CD4-positive, alpha-beta memory T cell (primary cell): ENCODE data around the gene RNF208. TPM values are rescaled to one million over a fixed set of nuclear protein-coding genes. Genes with fewer than 3 reads are reported as not detected.

Source experiments
- CTCF ChIA-PET: fragments of 350-600 bp; sonication (Branson Sonifier 250); formaldehyde crosslinking; loops from one replicate; lab custom pipeline; 2021; ENCODE audit warnings: inconsistent platforms; ENCODE audit not compliant: partially characterized antibody; lab: Charles Lee
- POLR2A ChIA-PET: fragments of 350-600 bp; sonication (Branson Sonifier 250); formaldehyde crosslinking; loops from one replicate; lab custom pipeline; 2021; ENCODE audit not compliant: partially characterized antibody; lab: Charles Lee
- DNase-seq, 5 donors: peaks; one replicate each; pipeline versions ENCODE4 v3.0.0 to v3.0.0-alpha.2; 2020 to 2022; ENCODE audit warnings: mixed read lengths in 1 of 5
- H3K27ac ChIP-seq: one replicate; pipeline ENCODE4 v1.7.0; 2013; ENCODE audit warnings: low read depth, low read length
- H3K27me3 ChIP-seq: 2 replicates; pipeline ENCODE4 v1.7.0; 2013; ENCODE audit warnings: mild to moderate bottlenecking, low read length, moderate library complexity; ENCODE audit not compliant: insufficient read depth
- H3K36me3 ChIP-seq: 2 replicates; pipeline ENCODE4 v1.7.0; 2013; ENCODE audit warnings: mild to moderate bottlenecking, low read length, moderate library complexity; ENCODE audit not compliant: insufficient read depth
- H3K4me1 ChIP-seq: 2 replicates; pipeline ENCODE4 v1.7.0; 2013; ENCODE audit warnings: mild to moderate bottlenecking, low read length, moderate library complexity; ENCODE audit not compliant: insufficient read depth
- H3K4me3 ChIP-seq, 2 donors: one replicate each; pipeline ENCODE4 v1.7.0; 2013; ENCODE audit warnings: low read length in 2 of 2, mild to moderate bottlenecking in 1 of 2
- H3K9me3 ChIP-seq, 2 donors: one replicate each; pipeline ENCODE4 v1.7.0; 2013; ENCODE audit warnings: low read length in 2 of 2, control low read depth in 1 of 2; ENCODE audit not compliant: control insufficient read depth in 1 of 2
- H3K27ac Mint-ChIP-seq, 7 donors: one replicate each; pipeline ENCODE4 v1.8.0; 2020 to 2021; ENCODE audit warnings: mixed read lengths in 7 of 7, mild to moderate bottlenecking in 6 of 7, inconsistent platforms in 3 of 7, moderate library complexity in 3 of 7
- H3K27me3 Mint-ChIP-seq, 2 donors: one replicate each; pipeline ENCODE4 v1.8.0; 2020 to 2021; ENCODE audit warnings: mixed read lengths in 2 of 2
- H3K36me3 Mint-ChIP-seq, 2 donors: one replicate each; pipeline ENCODE4 v1.8.0; 2020 to 2021; ENCODE audit warnings: mixed read lengths in 2 of 2, inconsistent platforms in 1 of 2, mild to moderate bottlenecking in 1 of 2
- H3K4me1 Mint-ChIP-seq, 4 donors: one replicate each; pipeline ENCODE4 v1.8.0; 2020 to 2021; ENCODE audit warnings: mixed read lengths in 4 of 4, mild to moderate bottlenecking in 1 of 4
- H3K4me3 Mint-ChIP-seq, 8 donors: one replicate each; pipeline ENCODE4 v1.8.0; 2020 to 2021; ENCODE audit warnings: mixed read lengths in 8 of 8, mild to moderate bottlenecking in 7 of 8, moderate library complexity in 6 of 8, inconsistent platforms in 3 of 8
- H3K9me3 Mint-ChIP-seq, 8 donors: one replicate each; pipeline ENCODE4 v1.8.0; 2020 to 2021; ENCODE audit warnings: mixed read lengths in 8 of 8, mild to moderate bottlenecking in 5 of 8, inconsistent platforms in 3 of 8, moderate library complexity in 1 of 8
- intact Hi-C: fragments of 100-400 bp; cut with micrococcal nuclease; formaldehyde crosslinking; loops from one replicate; pipeline ENCODE4 v1.15.1; 2023
- polyA plus RNA-seq, 2 donors: library from polyadenylated mRNA; unstranded; fragments of 300-500 nt; fragmentation: Illumina TruSeq; gene quantifications; one replicate each; pipeline ENCODE4 v1.2.3, GENCODE V29; 2021
- total RNA-seq, 2 experiments: library from RNA; stranded (reverse); gene quantifications; one replicate each; pipeline ENCODE4 v1.2.3, GENCODE V29; 2021

The RNF208 gene
- total and polyA plus RNA-seq, 4 experiments from 2014 or later: 0.64 to 1.3 TPM; not detected in 2

GRCh38 chr9:137190315-137190856 is 31.7 kb downstream of the RNF208 start:
- intact Hi-C loops: no loop called here
- peak overlapping the region; percentile 96 for H3K27ac ChIP-seq
- no peak overlapping the region for H3K4me3 ChIP-seq
- peak overlapping the region in 5 of 7 donors; percentile 73 to 91 (median 81) for H3K27ac Mint-ChIP-seq
- H3K36me3 ChIP-seq: peaks cover 12% of the 10 kb centered on the region
- CTCF ChIA-PET: interaction anchor here (1.0 to 2.0 kb wide), 3 partner anchors 7 to 94 kb away, joined by 3 to 7 read pairs (median 4); no protein-coding TSS in a partner anchor
- H3K4me3 Mint-ChIP-seq: peak overlapping the region in 6 of 8 donors; percentile 33 to 93 (median 58)
- peaks cover 16 to 49% (median 31%) of the 10 kb centered on the region in 4 donors for H3K4me1 Mint-ChIP-seq
- H3K27me3 ChIP-seq: no peaks in the 10 kb centered on the region
- H3K9me3 ChIP-seq: no peaks in the 10 kb centered on the region
- no peak for DNase-seq
- peaks cover 0 to 3% (median 0%) of the 10 kb centered on the region in 8 donors for H3K9me3 Mint-ChIP-seq
- POLR2A ChIA-PET: interaction anchor here (2.5 to 8.9 kb wide), 6 partner anchors 12 to 104 kb away, joined by 11 to 169 read pairs (median 20); partner anchors contain the start of genes MAN1B1, NDOR1, RNF208 and TMEM203
- H3K27me3 Mint-ChIP-seq: no peaks in the 10 kb centered on the region
- peaks cover 41% of the 10 kb centered on the region for H3K4me1 ChIP-seq
- peaks cover 0 to 16% of the 10 kb centered on the region in 2 donors for H3K36me3 Mint-ChIP-seq

GRCh38 chr9:137189297-137190295 is 32.4 kb downstream of the RNF208 start:
- Histone ChIP-seq H3K27ac (peak overlapping the region; percentile 96), H3K4me1 (peaks cover 41% of the 10 kb centered on the region), H3K4me3 (peak overlapping the region; percentile 81 to 90), H3K27me3 (no peaks in the 10 kb centered on the region), H3K9me3 (no peaks in the 10 kb centered on the region), H3K36me3 (peaks cover 14% of the 10 kb centered on the region)
- Mint-ChIP-seq H3K4me1 (peaks cover 16 to 52% (median 32%) of the 10 kb centered on the region in 4 donors), H3K4me3 (peak overlapping the region; percentile 90 to 95 (median 92)), H3K36me3 (peaks cover 0 to 16% of the 10 kb centered on the region in 2 donors), H3K27ac (peak overlapping the region; percentile 91 to 97 (median 95)), H3K27me3 (no peaks in the 10 kb centered on the region), H3K9me3 (peaks cover 0 to 3% (median 0%) of the 10 kb centered on the region in 8 donors)
- intact Hi-C loops: loop anchor here (1.0 to 2.0 kb wide), 2 partner anchors 47 to 103 kb away; partner anchors contain the start of gene MAN1B1
- DNase-seq: no peak
- ChIA-PET CTCF (interaction anchor here (0.7 to 3.8 kb wide), 14 partner anchors 8 to 94 kb away, joined by 3 to 15 read pairs (median 3); partner anchors contain the start of genes NELFB and TPRN), POLR2A (interaction anchor here (0.8 to 8.9 kb wide), 18 partner anchors 13 to 292 kb away, joined by 3 to 169 read pairs (median 10); partner anchors contain the start of genes CYSRT1, EXD3, MAN1B1 and NDOR1)

DNA sequence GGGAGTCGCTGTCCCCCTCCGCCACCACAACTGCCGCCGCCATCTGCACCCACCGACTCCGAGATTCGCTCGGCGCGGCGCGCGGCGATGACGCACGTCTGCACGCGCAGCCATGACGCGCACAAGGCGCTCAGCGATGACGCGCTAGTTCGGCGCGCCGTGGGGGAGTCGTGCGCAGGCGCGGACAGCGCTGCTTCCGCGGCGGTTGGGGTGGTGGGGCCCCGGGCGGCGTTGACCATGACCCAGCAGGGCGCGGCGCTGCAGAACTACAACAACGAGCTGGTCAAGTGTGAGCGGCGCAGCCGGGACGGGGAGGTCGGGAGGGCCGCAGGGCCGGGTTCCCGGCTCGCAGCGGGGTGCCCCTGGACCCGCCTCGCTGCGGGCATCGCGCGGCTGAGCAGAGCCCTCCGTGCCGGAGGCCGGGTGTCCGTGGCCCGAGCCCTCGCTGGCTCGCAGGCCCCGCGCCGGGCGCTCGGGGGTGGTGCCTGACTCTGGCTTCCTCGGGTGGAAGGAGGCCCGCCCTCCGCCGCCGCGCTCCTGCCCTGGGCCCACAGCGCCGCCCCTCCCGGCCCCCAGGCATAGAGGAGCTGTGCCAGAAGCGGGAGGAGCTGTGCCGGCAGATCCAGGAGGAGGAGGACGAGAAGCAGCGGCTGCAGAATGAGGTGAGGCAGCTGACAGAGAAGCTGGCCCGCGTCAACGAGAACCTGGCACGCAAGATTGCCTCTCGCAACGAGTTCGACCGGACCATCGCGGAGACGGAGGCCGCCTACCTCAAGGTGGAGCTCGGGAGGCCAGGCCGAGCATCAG is 33.3 kb downstream of the RNF208 start, which contains the start of the genes ANAPC2 and SSNA1:
Gene ANAPC2 (minus strand): TSS at position 71 of the 807 bp plus-strand sequence. CDS start 28 bp downstream, at position 43.
Gene SSNA1 (plus strand): TSS at position 187 of the 807 bp plus-strand sequence. CDS start 51 bp downstream, at position 238.
- H3K4me1 ChIP-seq: peaks cover 41% of the 10 kb centered on the region
- peaks cover 6 to 22% of the 10 kb centered on the region in 2 donors for H3K36me3 Mint-ChIP-seq
- H3K27ac Mint-ChIP-seq: peak within 1 kb of the TSS; percentile 91 to 98 (median 96)
- CTCF ChIA-PET: interaction anchor here (0.7 to 3.8 kb wide), 16 partner anchors 9 to 93 kb away, joined by 3 to 15 read pairs (median 3); partner anchors contain the start of genes NELFB, RNF224 and TPRN
- POLR2A ChIA-PET: interaction anchor here (0.8 to 8.9 kb wide), 22 partner anchors 12 to 655 kb away, joined by 3 to 169 read pairs (median 6); partner anchors contain the start of genes CYSRT1, EXD3, MAN1B1 and NDOR1
- no peaks in the 10 kb centered on the region for H3K27me3 ChIP-seq
- peak; percentile 84 to 96 (median 92) for DNase-seq
- peaks cover 0 to 5% (median 0%) of the 10 kb centered on the region in 8 donors for H3K9me3 Mint-ChIP-seq
- H3K27me3 Mint-ChIP-seq: no peaks in the 10 kb centered on the region
- H3K4me3 Mint-ChIP-seq: peak within 1 kb of the TSS; percentile 91 to 97 (median 94)
- H3K9me3 ChIP-seq: no peaks in the 10 kb centered on the region
- H3K4me3 ChIP-seq: peak within 1 kb of the TSS; percentile 81 to 90
- intact Hi-C loops: loop anchor here (1.0 to 2.0 kb wide), 6 partner anchors 12 to 102 kb away; partner anchors contain the start of genes MAN1B1, NDOR1, TMEM203 and TPRN
- H3K27ac ChIP-seq: peak within 1 kb of the TSS; percentile 96
- peaks cover 20% of the 10 kb centered on the region for H3K36me3 ChIP-seq
- peaks cover 22 to 62% (median 33%) of the 10 kb centered on the region in 4 donors for H3K4me1 Mint-ChIP-seq

DNA sequence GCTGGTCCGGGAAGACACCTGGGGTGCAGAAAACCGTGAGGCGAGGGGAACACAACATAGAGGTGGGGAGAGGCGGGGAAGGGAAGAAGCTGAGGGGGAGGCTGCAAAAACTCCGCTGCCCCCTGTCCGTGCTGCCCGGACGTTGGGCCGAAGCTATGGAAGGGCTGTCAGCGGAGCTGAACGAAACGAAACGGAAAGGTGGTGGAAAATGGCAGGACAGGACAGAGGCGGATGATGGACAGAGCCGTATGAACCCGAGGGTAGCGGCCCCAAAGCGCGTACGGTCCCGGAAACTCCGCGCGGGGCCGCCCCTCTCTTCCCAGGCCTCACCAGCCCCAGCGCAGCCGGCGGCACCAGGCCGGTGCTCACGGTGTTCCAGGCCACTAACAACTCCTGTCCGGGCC is 34.0 kb downstream of the RNF208 start:
- Mint-ChIP-seq H3K27me3 (no peaks in the 10 kb centered on the region), H3K36me3 (peaks cover 6 to 27% of the 10 kb centered on the region in 2 donors), H3K9me3 (peaks cover 0 to 5% (median 0%) of the 10 kb centered on the region in 8 donors), H3K27ac (peak overlapping the region; percentile 86 to 98 (median 94)), H3K4me3 (peak overlapping the region; percentile 88 to 97 (median 93)), H3K4me1 (peaks cover 22 to 63% (median 33%) of the 10 kb centered on the region in 4 donors)
- Histone ChIP-seq H3K4me1 (peaks cover 41% of the 10 kb centered on the region), H3K4me3 (peak overlapping the region; percentile 81 to 90), H3K27me3 (no peaks in the 10 kb centered on the region), H3K27ac (peak overlapping the region; percentile 96), H3K9me3 (no peaks in the 10 kb centered on the region), H3K36me3 (peaks cover 26% of the 10 kb centered on the region)
- no peak for DNase-seq
- ChIA-PET CTCF (interaction anchor here (1.1 to 3.8 kb wide), 8 partner anchors 10 to 92 kb away, joined by 3 to 15 read pairs (median 5); partner anchors contain the start of genes RNF224 and TPRN), POLR2A (interaction anchor here (0.6 to 8.9 kb wide), 17 partner anchors 11 to 654 kb away, joined by 3 to 169 read pairs (median 8); partner anchors contain the start of genes CYSRT1, MAN1B1, NDOR1 and NELFB)
- intact Hi-C loops: loop anchor here (1.0 to 2.0 kb wide), 5 partner anchors 12 to 101 kb away; partner anchors contain the start of genes MAN1B1, NDOR1, TMEM203 and TPRN

DNA sequence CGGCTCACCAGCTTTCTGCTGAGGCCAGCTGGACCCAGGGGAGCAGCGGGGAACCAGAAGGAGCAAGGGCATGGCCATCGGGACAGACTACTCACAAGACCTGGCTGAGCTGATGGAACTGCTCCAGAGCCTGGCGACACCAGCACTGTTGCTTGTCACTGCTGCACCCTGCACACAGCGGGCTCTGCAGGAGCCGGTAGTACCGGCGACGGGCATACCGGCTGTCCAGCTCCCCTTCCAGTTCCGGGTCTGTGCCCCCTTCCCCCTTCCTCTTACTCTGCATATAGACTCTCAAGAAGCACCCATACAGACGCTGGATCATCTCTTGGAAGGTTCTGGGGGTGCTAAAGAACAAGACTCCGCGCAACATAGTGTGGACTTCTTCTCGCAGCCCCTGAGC is 34.7 kb downstream of the RNF208 start:
- peak overlapping the region; percentile 88 to 97 (median 93) for H3K4me3 Mint-ChIP-seq
- intact Hi-C loops: no loop called here
- H3K9me3 Mint-ChIP-seq: peaks cover 0 to 5% (median 0%) of the 10 kb centered on the region in 8 donors
- H3K4me1 ChIP-seq: peaks cover 41% of the 10 kb centered on the region
- ChIA-PET POLR2A (interaction anchor here (0.6 to 8.9 kb wide), 13 partner anchors 12 to 153 kb away, joined by 3 to 169 read pairs (median 11); partner anchors contain the start of genes CYSRT1, MAN1B1, NDOR1 and NELFB), CTCF (interaction anchor here (0.9 to 3.8 kb wide), 5 partner anchors 13 to 92 kb away, joined by 3 to 15 read pairs (median 5); partner anchors contain the start of genes RNF224 and TPRN)
- peak overlapping the region; percentile 81 to 90 for H3K4me3 ChIP-seq
- H3K4me1 Mint-ChIP-seq: peaks cover 22 to 63% (median 33%) of the 10 kb centered on the region in 4 donors
- DNase-seq: no peak
- no peaks in the 10 kb centered on the region for H3K27me3 Mint-ChIP-seq
- H3K27me3 ChIP-seq: no peaks in the 10 kb centered on the region
- no peaks in the 10 kb centered on the region for H3K9me3 ChIP-seq
- peak overlapping the region; percentile 96 for H3K27ac ChIP-seq
- peak overlapping the region; percentile 60 to 98 (median 92) for H3K27ac Mint-ChIP-seq
- H3K36me3 Mint-ChIP-seq: peaks cover 6 to 27% of the 10 kb centered on the region in 2 donors
- H3K36me3 ChIP-seq: peaks cover 33% of the 10 kb centered on the region
